ENCODE measurements around the gene ENG.

DNA sequence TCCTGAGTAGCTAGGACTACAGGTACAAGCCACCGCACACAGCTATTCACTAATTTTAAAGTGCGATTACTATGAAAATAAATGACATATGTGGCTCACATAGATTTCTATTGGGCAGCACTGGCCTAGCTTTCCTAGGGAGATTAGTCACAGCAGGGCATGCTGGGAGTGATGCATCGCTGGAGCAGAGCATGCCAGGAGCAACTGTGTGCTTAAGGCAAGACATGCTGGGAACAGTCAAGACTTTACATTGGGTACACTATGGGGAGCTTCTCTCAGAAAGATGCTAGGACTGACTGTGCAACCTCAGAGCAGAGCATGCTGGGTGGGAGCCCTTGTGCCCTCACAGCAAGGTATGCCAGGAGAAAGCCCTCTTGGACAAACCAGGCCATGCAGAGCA is 35.6 kb upstream of the ENG start:
- no peak for TF ChIP-seq CTCF (conservative IDR thresholded peaks at IDR 0.05; ENCODE audit: low read depth, low read length)
- TF ChIP-seq EZH2 (IDR thresholded peaks at IDR 0.05; ENCODE audit: borderline replicate concordance, low read depth, low read length, poor library complexity, severe bottlenecking) = no peak

All from A673 (cell line).